ENCODE data around the gene PRKAG2.

The PRKAG2 gene

GRCh38 chr7:151683615-151684407, 193.1 kb downstream of the PRKAG2 start:
- no peak for FAIRE-seq

GRCh38 chr7:151682831-151683614, 193.9 kb downstream of the PRKAG2 start:
- DNase-seq (ENCODE audit: low spot score) (no peak), FAIRE-seq (no peak)

More at GRCh38 chr7:151683615-151684407, 193.1 kb downstream of the PRKAG2 start:
- DNase-seq (ENCODE audit: low spot score): no peak

DNA sequence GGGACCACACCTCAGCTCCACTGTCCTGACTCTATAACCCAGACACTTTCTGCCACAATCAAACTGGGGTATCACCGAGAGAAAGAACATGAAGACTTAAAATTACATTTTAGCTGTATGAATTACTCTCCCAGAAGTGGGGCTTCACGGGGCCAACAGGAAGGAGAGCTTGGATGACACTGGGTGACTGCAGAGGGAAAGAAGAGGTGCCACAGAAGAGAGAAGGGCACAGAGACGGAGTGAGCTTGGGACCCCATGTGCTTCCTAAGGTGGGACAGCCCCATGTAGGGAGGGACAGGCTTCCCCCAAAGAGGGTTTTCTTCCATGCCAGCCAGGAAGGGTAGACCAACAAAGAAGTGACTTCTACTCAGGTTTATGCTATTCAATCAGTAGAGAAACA, 195.2 kb downstream of the PRKAG2 start:
- DNase-seq (ENCODE audit: low spot score) (no peak), FAIRE-seq (no peak)

DNA sequence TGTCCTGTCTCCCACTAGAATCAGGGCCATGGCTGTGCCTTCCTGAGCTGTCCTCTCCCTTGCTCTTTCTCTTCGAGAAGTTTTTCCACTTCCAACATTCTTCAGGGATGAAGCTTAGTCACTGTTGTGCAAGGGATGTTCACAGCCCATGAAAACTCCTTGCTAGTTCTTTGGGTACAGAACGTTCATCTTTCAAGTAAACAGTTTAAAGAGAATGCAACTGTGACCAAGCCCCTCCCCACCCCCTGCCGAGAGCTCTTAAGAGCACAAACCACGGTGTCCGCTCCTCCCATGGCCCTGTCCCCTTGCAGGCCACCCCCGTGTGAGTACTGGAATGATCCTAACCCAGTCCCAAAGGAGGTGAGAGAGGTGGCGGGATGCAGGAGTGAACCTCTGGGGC, 196.1 kb downstream of the PRKAG2 start:
- no peak for DNase-seq (ENCODE audit: low spot score)
- FAIRE-seq: no peak

GRCh38 chr7:151679881-151680612, 196.9 kb downstream of the PRKAG2 start:
- no peak for FAIRE-seq
- no peak for DNase-seq (ENCODE audit: low spot score)

GRCh38 chr7:151679071-151679708, 197.7 kb downstream of the PRKAG2 start:
- no peak for FAIRE-seq
- no peak for DNase-seq (ENCODE audit: low spot score)

- FAIRE-seq (no peak), DNase-seq (ENCODE audit: low spot score) (no peak)
Measured at GRCh38 chr7:151678227-151678604, 198.7 kb downstream of the PRKAG2 start.

DNA sequence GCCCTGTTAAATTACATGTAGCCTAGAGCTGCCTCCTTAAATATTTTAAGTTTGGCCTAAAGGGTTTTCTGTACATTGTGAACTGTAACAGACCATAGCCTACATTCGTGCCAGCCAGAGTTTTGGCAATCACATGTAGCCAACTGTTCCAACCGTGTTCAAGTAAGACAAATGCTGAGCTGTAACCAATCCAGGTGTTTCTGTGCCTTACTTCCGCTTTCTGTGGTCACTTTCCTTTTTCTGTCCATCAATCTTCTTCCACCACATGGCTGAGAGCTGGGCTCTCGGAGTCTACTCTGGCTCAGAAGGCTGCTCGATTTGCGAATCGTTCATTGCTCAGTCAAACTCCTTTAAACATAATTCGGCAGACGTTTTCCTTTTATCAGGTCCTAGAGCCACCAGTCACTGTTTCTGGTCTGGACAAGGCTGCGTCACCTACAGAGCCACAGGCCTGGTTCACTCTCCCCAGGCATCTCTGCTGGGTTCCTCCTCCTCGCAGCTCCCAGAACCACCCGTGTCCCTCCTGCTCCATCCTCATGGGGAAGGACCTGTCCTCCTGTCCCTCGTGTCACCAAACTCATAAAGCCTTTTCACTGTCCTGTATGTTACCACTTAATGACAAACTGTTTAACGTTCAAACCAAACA, 199.2 kb downstream of the PRKAG2 start:
- DNase-seq (ENCODE audit: low spot score) (no peak), FAIRE-seq (no peak)

GRCh38 chr7:151676759-151677158, 200.2 kb downstream of the PRKAG2 start:
- FAIRE-seq: no peak
- DNase-seq (ENCODE audit: low spot score): no peak

DNA sequence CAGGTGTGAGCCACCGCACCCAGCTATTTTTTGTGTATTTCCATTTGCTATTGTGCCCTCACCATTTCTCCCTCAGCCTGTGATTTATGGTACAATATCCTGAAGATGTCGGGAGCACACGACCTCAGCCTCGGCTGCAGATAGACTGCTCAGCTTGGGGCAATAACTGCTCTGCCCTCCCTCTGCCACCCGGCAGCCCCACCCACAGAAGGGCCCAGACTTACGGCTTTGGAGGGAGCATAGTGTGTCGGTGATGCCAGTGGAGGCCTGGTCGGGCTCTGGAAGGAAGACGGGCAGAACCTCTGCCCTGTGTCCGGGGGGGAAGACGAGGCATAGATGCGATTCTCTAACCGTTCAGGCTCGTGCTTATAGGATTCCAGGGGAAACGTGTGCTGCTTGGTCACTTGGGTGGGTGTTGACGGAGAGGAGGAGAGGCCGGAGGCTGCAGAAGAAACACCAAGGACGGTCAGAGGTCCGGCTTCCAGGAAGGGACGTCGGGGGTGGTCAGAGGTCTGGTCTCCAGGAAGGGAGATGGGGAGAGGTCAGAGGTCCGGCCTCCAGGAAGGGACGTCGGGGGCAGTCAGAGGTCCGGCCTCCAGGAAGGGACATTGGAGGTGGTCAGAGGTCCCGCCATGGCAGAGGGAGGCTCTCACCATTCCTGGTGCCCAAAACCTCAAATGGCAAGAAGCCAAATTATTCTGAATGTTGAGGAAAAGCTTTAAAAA, 201.6 kb downstream of the PRKAG2 start:
- DNase-seq (ENCODE audit: low spot score): no peak
- no peak for FAIRE-seq

- no peak for DNase-seq (ENCODE audit: low spot score)
- FAIRE-seq: no peak
Measured at GRCh38 chr7:151674161-151674920, 202.6 kb downstream of the PRKAG2 start.

- DNase-seq (ENCODE audit: low spot score) (no peak), FAIRE-seq (no peak)
Measured at GRCh38 chr7:151673216-151673615, 203.7 kb downstream of the PRKAG2 start.

DNA sequence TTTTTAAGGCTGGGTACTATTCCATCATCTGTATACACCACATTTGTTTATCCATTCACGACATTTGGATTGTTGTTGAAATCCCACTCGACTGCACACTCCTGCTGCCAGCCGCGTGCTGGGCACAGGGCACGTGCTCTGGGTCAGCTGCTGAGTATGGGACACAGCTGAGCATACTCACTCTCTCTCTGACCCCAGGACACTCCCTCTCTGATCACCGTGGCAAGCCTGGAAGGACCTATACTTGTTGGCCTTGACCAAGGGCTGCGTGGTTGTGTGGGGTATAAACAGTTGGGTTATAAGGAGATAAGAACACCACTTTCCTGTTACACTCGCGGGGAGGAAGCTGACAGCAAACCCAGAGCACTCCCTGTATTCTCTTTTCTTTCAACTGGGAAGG, 204.2 kb downstream of the PRKAG2 start:
- FAIRE-seq: no peak
- no peak for DNase-seq (ENCODE audit: low spot score)

DNA sequence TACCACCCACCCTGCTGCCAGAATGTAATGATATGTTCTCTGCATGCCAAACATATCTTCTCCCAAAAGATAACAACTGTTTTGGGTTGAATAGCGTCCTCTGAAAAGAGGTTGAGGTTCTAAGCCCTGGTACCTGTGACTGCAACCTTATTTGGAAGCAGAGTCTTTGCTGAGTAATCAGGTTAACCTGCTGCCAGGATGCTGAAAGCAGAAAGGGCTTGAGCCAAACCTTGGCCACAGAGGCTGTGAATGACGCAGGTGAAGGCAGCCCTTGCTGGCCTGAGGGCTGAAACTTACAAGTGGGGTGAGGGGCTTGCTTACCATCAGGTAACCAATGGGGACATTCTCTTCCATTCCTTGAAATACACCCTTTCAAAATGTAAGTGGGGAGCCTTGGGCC, 205.4 kb downstream of the PRKAG2 start:
- DNase-seq (ENCODE audit: low spot score) (no peak), FAIRE-seq (no peak)

DNA sequence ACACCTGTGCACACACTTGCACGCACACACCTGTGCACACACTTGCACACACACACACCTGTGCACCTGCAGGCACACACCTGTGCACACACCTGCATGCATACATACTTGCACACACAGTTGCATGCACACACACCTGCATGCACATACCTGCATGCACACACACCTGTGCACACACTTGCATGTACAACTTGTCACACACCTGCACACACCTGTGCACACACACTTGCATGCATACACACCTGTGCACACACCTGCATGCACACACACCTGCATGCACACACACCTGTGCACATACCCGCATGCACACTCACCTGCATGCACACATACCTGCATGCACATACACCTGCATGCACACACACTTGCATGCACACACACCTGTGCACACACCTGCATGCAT, 207.2 kb downstream of the PRKAG2 start:
- FAIRE-seq: no peak
- no peak for DNase-seq (ENCODE audit: low spot score)

- FAIRE-seq (no peak), DNase-seq (ENCODE audit: low spot score) (no peak)
Measured at GRCh38 chr7:151666886-151667285, 210.0 kb downstream of the PRKAG2 start.

DNA sequence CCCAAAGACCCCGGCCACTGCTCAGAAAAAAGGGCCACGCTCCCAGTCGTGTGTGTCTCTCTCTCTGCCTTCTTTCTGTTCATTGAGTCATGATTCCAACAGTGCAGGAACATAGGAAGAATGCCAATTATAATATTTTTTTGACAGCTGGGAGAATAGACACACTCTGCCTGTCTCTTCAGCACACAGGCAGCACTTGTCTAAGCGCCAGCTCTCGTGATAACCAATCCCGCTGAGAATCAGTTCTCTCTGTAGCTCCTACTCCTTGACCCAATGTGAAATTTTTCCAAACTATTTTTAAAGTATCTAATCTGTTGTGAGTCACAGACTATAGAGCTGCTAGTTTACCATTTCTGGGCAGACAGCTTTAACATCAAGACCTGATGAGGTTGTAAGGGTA, 211.5 kb downstream of the PRKAG2 start:
- no peak for DNase-seq (ENCODE audit: low spot score)
- no peak for FAIRE-seq

- DNase-seq (ENCODE audit: low spot score) (no peak), FAIRE-seq (no peak)
Measured at GRCh38 chr7:151664268-151664667, 212.6 kb downstream of the PRKAG2 start.

GRCh38 chr7:151663382-151664100, 213.4 kb downstream of the PRKAG2 start:
- no peak for DNase-seq (ENCODE audit: low spot score)
- FAIRE-seq: no peak

All from RCC 7860 (cell line).